Gastrocnemius medialis (tissue), 4 donors: Measurements from ENCODE around the gene HOXB1. TPM values are rescaled to one million over a fixed set of nuclear protein-coding genes. Genes with fewer than 3 reads are reported as not detected.

Source experiments
- ATAC-seq, 2 donors: fragments of 150-250 bp; one replicate each; pipeline ENCODE4 v1.9.1; 2016
- DNase-seq, 2 donors: peaks; one replicate each; pipeline ENCODE4 v3.0.0-alpha.2; 2019
- H3K27ac ChIP-seq, 4 donors: fragments of 200-600 bp; sonication (generic); 1 replicate in 1 of 4; 2 replicates in 3 of 4; pipeline ENCODE4 v1.5.1; 2016 to 2018; ENCODE audit warnings: mild to moderate bottlenecking in 2 of 4, moderate library complexity in 1 of 4
- H3K27me3 ChIP-seq, 3 donors: fragments of 200-600 bp; sonication (generic) in 2 of 3; 1 replicate in 1 of 3; 2 replicates in 2 of 3; pipeline versions ENCODE4 v1.5.1 to v1.6.0; 2016 to 2019; ENCODE audit warnings: mild to moderate bottlenecking in 1 of 3, moderate library complexity in 1 of 3
- H3K36me3 ChIP-seq, 2 donors: fragments of 200-600 bp; sonication (generic) in 1 of 2; one replicate each; pipeline ENCODE4 v1.5.1; 2017 to 2018
- H3K4me1 ChIP-seq, 2 donors: fragments of 200-600 bp; sonication (generic) in 1 of 2; one replicate each; pipeline ENCODE4 v1.5.1; 2016 to 2017; ENCODE audit warnings: mild to moderate bottlenecking in 2 of 2
- H3K4me3 ChIP-seq, 4 donors: fragments of 200-600 bp; sonication (generic) in 3 of 4; 1 replicate in 1 of 4; 2 replicates in 3 of 4; pipeline ENCODE4 v1.5.1; 2016 to 2019; ENCODE audit warnings: mild to moderate bottlenecking in 2 of 4
- H3K9me3 ChIP-seq, 3 donors: fragments of 200-600 bp; sonication (generic) in 2 of 3; 1 replicate in 1 of 3; 2 replicates in 2 of 3; pipeline ENCODE4 v1.5.1; 2016 to 2019
- POLR2A ChIP-seq, 2 donors: fragments of 450-650 bp; IDR thresholded peaks; one replicate each; pipeline ENCODE4 v1.6.1; 2017; ENCODE audit warnings: antibody characterized with exemption in 2 of 2, mild to moderate bottlenecking in 2 of 2, moderate library complexity in 2 of 2
- in situ Hi-C, 4 donors: fragments of 200-750 bp; cut with MboI; loops; one replicate each; pipeline versions ENCODE4 v1.15.0 to v1.8.0; 2017; ENCODE audit warnings: low sequenced_read_pairs in 4 of 4
- intact Hi-C: fragments of 100-400 bp; cut with DNase I; formaldehyde crosslinking; loops from one replicate; pipeline ENCODE4 v1.15.1; 2023; ENCODE audit warnings: low total_unique reads
- total RNA-seq, 4 donors: library from RNA; depleted of rRNA; stranded (reverse); fragments of >200 nt; gene quantifications; one replicate each; pipeline versions ENCODE4 v1.1.0 to v1.2.3, GENCODE V29; 2016
- TF ChIP-seq, protein P1 (sequence below), 5 experiments: fragments of 450-650 bp in 3 of 5; fragments of 200-600 bp in 2 of 5; sonication (generic) in 2 of 5; IDR thresholded peaks in 4 of 5; conservative IDR thresholded peaks in 1 of 5; 1 replicate in 4 of 5; 2 replicates in 1 of 5; pipeline ENCODE4 v1.5.1; 2016 to 2019; ENCODE audit warnings: antibody characterized with exemption in 5 of 5, mild to moderate bottlenecking in 3 of 5, moderate library complexity in 3 of 5

HOXB1 gene
- total RNA-seq, 4 donors from 2014 or later, result not detected

DNA sequence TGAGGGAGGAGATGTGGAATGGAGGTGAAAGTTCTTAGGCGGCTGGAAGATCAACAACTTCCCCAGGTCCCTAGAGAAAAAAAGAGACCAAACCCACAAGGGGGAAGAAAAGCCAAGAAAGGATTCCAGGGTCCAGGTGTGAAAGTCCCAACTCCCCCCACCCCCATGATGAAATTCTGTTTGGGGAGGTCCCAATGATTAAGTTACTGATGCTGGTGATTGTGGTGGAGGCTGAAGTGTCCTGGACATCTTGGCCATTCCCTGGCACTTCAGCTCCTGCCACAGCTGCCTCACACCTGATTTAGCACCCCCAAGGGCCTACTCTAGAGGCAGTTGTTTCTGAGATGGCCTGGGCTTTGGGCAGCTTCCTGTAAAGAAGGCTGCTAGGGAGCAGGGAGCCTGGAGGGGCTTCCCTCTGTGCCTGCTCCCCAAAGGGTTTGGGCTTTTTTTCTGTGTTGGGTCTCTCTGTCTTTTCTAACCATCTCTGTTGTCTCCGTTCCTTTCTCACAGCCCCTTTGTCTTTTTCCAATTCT lies 34.3 kb upstream of the HOXB1 start:
- Histone ChIP-seq H3K27ac (peak overlapping the region; percentile 4 to 67 (median 43)), H3K4me1 (peaks cover 0 to 6% of the 10 kb centered on the region in 2 donors), H3K27me3 (peaks cover 21% of the 10 kb centered on the region in 3 donors), H3K9me3 (no peaks in the 10 kb centered on the region), H3K4me3 (peak overlapping the region in 1 of 4 donors; percentile 53), H3K36me3 (no peaks in the 10 kb centered on the region)
- DNase-seq, result no peak
- in situ Hi-C loops (no loop called here), intact Hi-C loops (no loop called here)
- TF ChIP-seq POLR2A (IDR thresholded peaks at IDR 0.05), result no peak
- no peak for ATAC-seq

DNA sequence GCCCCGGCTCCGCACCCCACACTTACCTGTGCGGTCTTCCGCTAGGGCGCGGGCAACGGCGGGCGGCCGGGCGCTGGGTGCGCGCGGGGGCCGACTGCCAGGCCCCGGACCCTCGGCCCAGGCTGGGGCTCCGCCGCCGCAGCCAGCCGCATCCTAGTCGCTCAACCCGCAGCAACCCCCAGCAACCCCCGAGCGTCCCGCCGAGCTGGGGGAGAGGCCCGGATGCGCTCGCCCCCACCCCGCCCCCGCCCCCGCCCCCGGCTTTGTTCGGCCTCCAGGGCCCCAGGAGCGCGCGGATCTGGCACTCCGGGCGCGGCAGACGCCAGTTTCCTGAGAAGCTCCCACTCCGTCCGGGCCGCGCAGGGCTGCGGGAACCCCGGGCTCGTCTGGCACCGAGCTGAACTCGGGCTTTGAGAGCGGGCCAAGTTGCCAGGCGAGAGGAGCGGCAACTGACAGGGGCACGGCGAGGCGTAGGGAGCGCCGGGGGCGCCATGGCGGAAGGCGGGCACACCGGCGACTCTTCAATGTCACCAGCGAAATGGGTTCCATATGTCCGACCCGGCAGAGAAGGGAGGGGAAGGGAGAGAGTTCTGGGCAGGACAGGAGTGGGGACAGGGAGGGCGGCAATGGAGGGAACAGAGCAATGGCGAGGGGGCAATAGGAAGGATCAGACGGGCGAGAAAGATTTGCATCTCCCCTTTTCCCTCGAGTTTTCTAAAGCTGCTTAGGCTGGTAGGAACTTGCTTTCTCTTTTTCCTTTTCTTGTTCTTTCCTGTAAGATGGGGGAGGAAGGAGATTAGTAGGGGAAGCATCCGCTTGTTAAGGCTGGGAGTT lies 33.6 kb upstream of the HOXB1 start:
- peaks cover 14 to 21% (median 15%) of the 10 kb centered on the region in 3 donors for H3K27me3 ChIP-seq
- peak overlapping the region; percentile 4 to 67 (median 62) for H3K27ac ChIP-seq
- ATAC-seq, result peak in 1 of 2 donors; percentile 39
- H3K4me3 ChIP-seq, result peak overlapping the region; percentile 53 to 62 (median 56)
- no peak for DNase-seq
- in situ Hi-C loops, result no loop called here
- no peaks in the 10 kb centered on the region for H3K4me1 ChIP-seq
- no peaks in the 10 kb centered on the region for H3K36me3 ChIP-seq
- TF ChIP-seq, protein P1, sequence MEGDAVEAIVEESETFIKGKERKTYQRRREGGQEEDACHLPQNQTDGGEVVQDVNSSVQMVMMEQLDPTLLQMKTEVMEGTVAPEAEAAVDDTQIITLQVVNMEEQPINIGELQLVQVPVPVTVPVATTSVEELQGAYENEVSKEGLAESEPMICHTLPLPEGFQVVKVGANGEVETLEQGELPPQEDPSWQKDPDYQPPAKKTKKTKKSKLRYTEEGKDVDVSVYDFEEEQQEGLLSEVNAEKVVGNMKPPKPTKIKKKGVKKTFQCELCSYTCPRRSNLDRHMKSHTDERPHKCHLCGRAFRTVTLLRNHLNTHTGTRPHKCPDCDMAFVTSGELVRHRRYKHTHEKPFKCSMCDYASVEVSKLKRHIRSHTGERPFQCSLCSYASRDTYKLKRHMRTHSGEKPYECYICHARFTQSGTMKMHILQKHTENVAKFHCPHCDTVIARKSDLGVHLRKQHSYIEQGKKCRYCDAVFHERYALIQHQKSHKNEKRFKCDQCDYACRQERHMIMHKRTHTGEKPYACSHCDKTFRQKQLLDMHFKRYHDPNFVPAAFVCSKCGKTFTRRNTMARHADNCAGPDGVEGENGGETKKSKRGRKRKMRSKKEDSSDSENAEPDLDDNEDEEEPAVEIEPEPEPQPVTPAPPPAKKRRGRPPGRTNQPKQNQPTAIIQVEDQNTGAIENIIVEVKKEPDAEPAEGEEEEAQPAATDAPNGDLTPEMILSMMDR (IDR thresholded peaks at IDR 0.05 in 4 of 5, conservative IDR thresholded peaks at IDR 0.05 in 1 of 5), result no peak
- TF ChIP-seq POLR2A (IDR thresholded peaks at IDR 0.05), result no peak
- H3K9me3 ChIP-seq, result no peaks in the 10 kb centered on the region
- intact Hi-C loops, result no loop called here

DNA sequence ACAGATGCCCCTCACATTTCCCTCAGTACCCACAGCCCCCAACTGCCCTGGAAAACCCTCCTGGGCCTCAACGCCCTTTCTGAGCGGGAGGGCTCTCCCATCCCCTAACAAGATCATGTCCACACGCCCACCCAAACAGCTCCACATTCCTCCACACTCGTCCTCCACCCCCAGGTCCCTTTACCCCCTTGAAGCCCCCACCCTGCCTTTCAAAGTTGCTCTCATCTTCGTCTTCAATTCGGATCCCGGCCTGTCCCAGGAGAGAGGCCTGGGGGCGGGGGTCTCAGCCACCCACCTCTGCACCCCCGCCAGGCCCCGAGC lies 33.0 kb upstream of the HOXB1 start:
- H3K27ac ChIP-seq, result peak overlapping the region in 1 of 4 donors; percentile 64
- H3K4me3 ChIP-seq, result peak overlapping the region in 3 of 4 donors; percentile 53 to 62 (median 58)
- no peaks in the 10 kb centered on the region for H3K36me3 ChIP-seq
- TF ChIP-seq, protein P1 (IDR thresholded peaks at IDR 0.05 in 4 of 5, conservative IDR thresholded peaks at IDR 0.05 in 1 of 5), result no peak
- no peak for TF ChIP-seq POLR2A (IDR thresholded peaks at IDR 0.05)
- intact Hi-C loops (no loop called here), in situ Hi-C loops (no loop called here)
- DNase-seq, result no peak
- H3K4me1 ChIP-seq, result no peaks in the 10 kb centered on the region
- no peak for ATAC-seq
- no peaks in the 10 kb centered on the region for H3K9me3 ChIP-seq
- H3K27me3 ChIP-seq, result peaks cover 13 to 19% (median 13%) of the 10 kb centered on the region in 3 donors

DNA sequence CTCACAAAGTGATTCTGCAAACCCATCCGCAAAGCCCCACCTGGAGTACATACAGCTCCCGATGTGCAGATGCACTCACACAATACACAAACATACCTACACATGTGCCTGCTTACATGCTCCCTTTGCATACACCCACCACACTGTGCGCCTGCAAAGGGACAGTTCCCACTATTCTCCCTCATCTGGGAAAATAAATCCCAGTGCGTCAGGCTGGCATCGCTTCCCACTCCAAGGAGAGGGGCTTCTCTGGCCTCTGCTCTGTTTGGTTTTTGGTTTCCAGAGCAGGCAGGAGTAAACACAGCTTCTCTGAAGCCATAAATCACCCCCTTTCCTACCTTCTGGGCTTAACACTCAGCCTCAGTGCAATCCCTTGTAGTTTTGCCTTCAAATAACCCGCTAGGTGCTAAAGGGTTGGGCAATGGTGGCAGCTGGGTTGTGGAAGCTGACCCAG lies 32.6 kb upstream of the HOXB1 start:
- intact Hi-C loops, result no loop called here
- no peak overlapping the region for H3K27ac ChIP-seq
- ATAC-seq (no peak), DNase-seq (no peak)
- H3K9me3 ChIP-seq, result no peaks in the 10 kb centered on the region
- no peaks in the 10 kb centered on the region for H3K4me1 ChIP-seq
- H3K36me3 ChIP-seq, result no peaks in the 10 kb centered on the region
- H3K4me3 ChIP-seq, result peak overlapping the region in 2 of 4 donors; percentile 53 to 58
- TF ChIP-seq, protein P1 (IDR thresholded peaks at IDR 0.05 in 4 of 5, conservative IDR thresholded peaks at IDR 0.05 in 1 of 5), result no peak
- TF ChIP-seq POLR2A (IDR thresholded peaks at IDR 0.05), result no peak
- in situ Hi-C loops, result no loop called here
- peaks cover 11 to 15% (median 11%) of the 10 kb centered on the region in 3 donors for H3K27me3 ChIP-seq

DNA sequence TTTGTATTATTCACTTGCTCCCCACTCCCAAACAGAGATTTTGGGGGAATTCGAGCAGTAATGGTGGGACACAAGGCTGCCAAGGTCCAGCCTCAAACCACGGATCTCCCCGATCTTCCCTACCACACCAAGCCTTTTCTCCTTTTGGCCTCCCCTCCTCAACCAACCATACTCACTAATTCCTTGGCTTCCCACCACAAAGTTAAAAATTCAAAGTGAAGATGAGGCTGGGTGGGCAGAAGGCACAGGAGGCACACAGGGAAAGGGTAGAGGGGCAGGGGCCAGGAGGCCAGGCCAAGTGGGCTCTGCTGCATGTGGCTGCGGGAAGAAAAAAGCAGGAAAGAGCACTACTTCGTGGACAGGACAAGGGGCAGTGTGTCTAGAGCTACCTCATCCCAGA lies 32.1 kb upstream of the HOXB1 start:
- ATAC-seq (no peak), DNase-seq (no peak)
- TF ChIP-seq, protein P1 (IDR thresholded peaks at IDR 0.05 in 4 of 5, conservative IDR thresholded peaks at IDR 0.05 in 1 of 5), result no peak
- no peak for TF ChIP-seq POLR2A (IDR thresholded peaks at IDR 0.05)
- no peak overlapping the region for H3K27ac ChIP-seq
- in situ Hi-C loops, result no loop called here
- no peaks in the 10 kb centered on the region for H3K9me3 ChIP-seq
- no peaks in the 10 kb centered on the region for H3K36me3 ChIP-seq
- no peak overlapping the region for H3K4me3 ChIP-seq
- H3K4me1 ChIP-seq, result no peaks in the 10 kb centered on the region
- H3K27me3 ChIP-seq, result peaks cover 7 to 10% (median 9%) of the 10 kb centered on the region in 3 donors
- intact Hi-C loops, result no loop called here
